Measurements from ENCODE around the gene LAMTOR4. TPM values are rescaled to one million over a fixed set of nuclear protein-coding genes. Genes with fewer than 3 reads are reported as not detected.
A peak's percentile ranks its signal among the peaks of the same experiment; 100 is the strongest.

LAMTOR4 gene
- total RNA-seq, 1 experiment from 2014 or later, result 107 TPM

- Histone ChIP-seq H3K36me3 (ENCODE audit: low read depth, low read length) (peaks cover 3% of the 10 kb centered on the region), H2AFZ (ENCODE audit: low read length) (no peak overlapping the region), H3K27ac (ENCODE audit: low read length) (no peak overlapping the region), H3K9me3 (ENCODE audit: low read length) (no peaks in the 10 kb centered on the region), H3K4me3 (ENCODE audit: low read length) (no peak overlapping the region), H3K4me1 (ENCODE audit: insufficient read depth, low read length) (peaks cover 5% of the 10 kb centered on the region), H3K79me2 (ENCODE audit: low read length) (peaks cover 5% of the 10 kb centered on the region; the same call in 1 of the 2 replicates), H4K20me1 (ENCODE audit: low read length) (no peaks in the 10 kb centered on the region), H3K27me3 (ENCODE audit: low read length) (no peaks in the 10 kb centered on the region), H3K9ac (ENCODE audit: low read length) (no peak overlapping the region), H3F3A (ENCODE audit: low read length, unreplicated experiment) (no peaks in the 10 kb centered on the region), H3K9me2 (replicated peaks; ENCODE audit: low read length) (no peaks in the 10 kb centered on the region), H3K4me2 (ENCODE audit: low read length) (no peak overlapping the region)
- DNase-seq (no peak), ATAC-seq (no peak; the same call in 1 of the 2 replicates)
- TSS peak; percentile 82 for BruUV-seq (replicated peaks)
- POLR2A ChIA-PET (ENCODE audit: unreplicated experiment), result no interaction called here
- no peak for TF ChIP-seq CTCF (conservative IDR thresholded peaks at IDR 0.05; ENCODE audit: low read depth, low read length)
- no peak for TF ChIP-seq EZH2phosphoT487 (IDR thresholded peaks at IDR 0.05; ENCODE audit: borderline replicate concordance, low read length)
- no peak for TF ChIP-seq EZH2 (IDR thresholded peaks at IDR 0.05; ENCODE audit: low read length, unreplicated experiment)
- intact Hi-C loops (cut with micrococcal nuclease), result no loop called here
- CTCF ChIA-PET, result no interaction called here
Measured at GRCh38 chr7:100107125-100107737, 41.5 kb upstream of the LAMTOR4 start.

GRCh38 chr7:100107890-100108289 is 40.8 kb upstream of the LAMTOR4 start:
- H3K9ac ChIP-seq (ENCODE audit: low read length), result no peak overlapping the region
- no peak for DNase-seq
- intact Hi-C loops (cut with micrococcal nuclease), result no loop called here
- H3K27me3 ChIP-seq (ENCODE audit: low read length), result no peaks in the 10 kb centered on the region
- H3K4me2 ChIP-seq (ENCODE audit: low read length), result no peak overlapping the region
- no peaks in the 10 kb centered on the region for H3K79me2 ChIP-seq (ENCODE audit: low read length)
- no peaks in the 10 kb centered on the region for H3K9me3 ChIP-seq (ENCODE audit: low read length)
- H4K20me1 ChIP-seq (ENCODE audit: low read length), result no peaks in the 10 kb centered on the region
- CTCF ChIA-PET, result no interaction called here
- no peak overlapping the region for H3K27ac ChIP-seq (ENCODE audit: low read length)
- peaks cover 3% of the 10 kb centered on the region for H3K36me3 ChIP-seq (ENCODE audit: low read depth, low read length)
- H3K9me2 ChIP-seq (replicated peaks; ENCODE audit: low read length), result no peaks in the 10 kb centered on the region
- TF ChIP-seq CTCF (conservative IDR thresholded peaks at IDR 0.05; ENCODE audit: low read depth, low read length) (no peak), EZH2 (IDR thresholded peaks at IDR 0.05; ENCODE audit: low read length, unreplicated experiment) (no peak), EZH2phosphoT487 (IDR thresholded peaks at IDR 0.05; ENCODE audit: borderline replicate concordance, low read length) (no peak)
- no peak overlapping the region for H2AFZ ChIP-seq (ENCODE audit: low read length)
- H3K4me1 ChIP-seq (ENCODE audit: insufficient read depth, low read length), result no peaks in the 10 kb centered on the region
- H3F3A ChIP-seq (ENCODE audit: low read length, unreplicated experiment), result no peaks in the 10 kb centered on the region
- POLR2A ChIA-PET (ENCODE audit: unreplicated experiment), result no interaction called here
- ATAC-seq, result no peak
- H3K4me3 ChIP-seq (ENCODE audit: low read length), result no peak overlapping the region
- no TSS peak for BruUV-seq (replicated peaks)

- TF ChIP-seq EZH2 (IDR thresholded peaks at IDR 0.05; ENCODE audit: low read length, unreplicated experiment), result no peak
- peak; percentile 21; the same call in 1 of the 2 replicates for TF ChIP-seq CTCF (conservative IDR thresholded peaks at IDR 0.05; ENCODE audit: low read depth, low read length)
Measured at GRCh38 chr7:100109521-100110163, 39.1 kb upstream of the LAMTOR4 start.

More at GRCh38 chr7:100109521-100110163, 39.1 kb upstream of the LAMTOR4 start:
- Histone ChIP-seq H3K9me3 (ENCODE audit: low read length) (no peaks in the 10 kb centered on the region), H3K27me3 (ENCODE audit: low read length) (no peaks in the 10 kb centered on the region), H3K27ac (ENCODE audit: low read length) (no peak overlapping the region), H3K9ac (ENCODE audit: low read length) (no peak overlapping the region), H3K4me1 (ENCODE audit: insufficient read depth, low read length) (no peaks in the 10 kb centered on the region), H2AFZ (ENCODE audit: low read length) (no peak overlapping the region), H3K4me3 (ENCODE audit: low read length) (no peak overlapping the region), H3K36me3 (ENCODE audit: low read depth, low read length) (peaks cover 3% of the 10 kb centered on the region), H3K4me2 (ENCODE audit: low read length) (no peak overlapping the region), H3F3A (ENCODE audit: low read length, unreplicated experiment) (no peaks in the 10 kb centered on the region), H3K9me2 (replicated peaks; ENCODE audit: low read length) (no peaks in the 10 kb centered on the region), H3K79me2 (ENCODE audit: low read length) (no peaks in the 10 kb centered on the region), H4K20me1 (ENCODE audit: low read length) (no peaks in the 10 kb centered on the region)
- ATAC-seq (peak; percentile 54; the same call in 1 of the 2 replicates), DNase-seq (no peak)
- BruUV-seq (replicated peaks), result no TSS peak
- POLR2A ChIA-PET (ENCODE audit: unreplicated experiment), result no interaction called here
- intact Hi-C loops (cut with micrococcal nuclease), result no loop called here
- CTCF ChIA-PET, result no interaction called here
